SK-N-MC (cell line): Measurements from ENCODE around the gene MAGI3.

Experiments used
- DNase-seq: peaks from one replicate; pipeline ENCODE4 v3.0.0-alpha.2; 2011; ENCODE audit warnings: low read depth, low spot score
- H3K27ac ChIP-seq: fragments of 200-600 bp; sonication (generic); 2 replicates; pipeline ENCODE4 v1.5.1; 2016; ENCODE audit warnings: mixed run types
- H3K36me3 ChIP-seq: fragments of 200-600 bp; sonication (generic); 2 replicates; pipeline ENCODE4 v1.6.1; 2017; ENCODE audit warnings: antibody characterized with exemption, low read length, mixed read lengths; ENCODE audit not compliant: insufficient read depth
- H3K4me3 ChIP-seq: fragments of 200-600 bp; sonication (generic); 2 replicates; pipeline ENCODE4 v1.5.1; 2016
- H3K9ac ChIP-seq: fragments of 200-600 bp; sonication (generic); 2 replicates; pipeline ENCODE4 v1.8.0; 2017; ENCODE audit warnings: mixed run types, mixed read lengths; ENCODE audit not compliant: insufficient read length
- H3K9me3 ChIP-seq: fragments of 200-600 bp; sonication (generic); 2 replicates; pipeline ENCODE4 v1.6.1; 2017; ENCODE audit warnings: low read depth, mild to moderate bottlenecking, antibody characterized with exemption, low read length, moderate library complexity, mixed read lengths
- EZH2 ChIP-seq: fragments of 200-600 bp; sonication (generic); IDR thresholded peaks from one replicate; pipeline ENCODE4 v1.6.1; 2017; ENCODE audit warnings: antibody characterized with exemption
- FOXP2 ChIP-seq: optimal IDR thresholded peaks from 2 replicates; pipeline ENCODE3; 2011; ENCODE audit warnings: mild to moderate bottlenecking, moderate library complexity; ENCODE audit not compliant: insufficient read depth; ENCODE audit errors: extremely low read length, control extremely low read depth
- POLR2AphosphoS5 ChIP-seq: IDR thresholded peaks from 2 replicates; pipeline ENCODE4 v1.6.1; 2012; ENCODE audit warnings: mild to moderate bottlenecking, low read depth, low read length, borderline replicate concordance

The MAGI3 gene

DNA sequence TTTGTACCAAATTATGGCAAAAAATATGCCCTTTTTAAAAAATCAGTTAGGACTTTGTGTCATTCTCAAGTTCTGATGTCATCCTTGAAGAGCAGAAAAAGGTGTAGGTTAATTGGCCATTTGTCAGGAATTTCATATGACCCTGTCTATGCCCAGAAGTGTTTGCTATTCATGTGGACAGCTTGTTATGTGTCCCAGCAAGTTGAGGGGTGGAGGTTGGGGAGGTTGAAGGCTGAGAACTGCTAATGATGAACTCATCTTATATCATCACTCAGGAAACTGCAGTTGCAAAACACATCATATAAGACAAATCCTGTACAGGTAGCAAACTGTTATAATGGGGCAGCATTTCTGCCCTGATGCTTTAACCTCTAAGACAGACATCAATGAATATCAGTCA lies 262.5 kb downstream of the MAGI3 start:
- no peak for DNase-seq
- no peak overlapping the region for H3K4me3 ChIP-seq
- no peak overlapping the region for H3K9ac ChIP-seq
- H3K9me3 ChIP-seq = no peaks in the 10 kb centered on the region
- no peaks in the 10 kb centered on the region for H3K36me3 ChIP-seq
- no peak overlapping the region for H3K27ac ChIP-seq
- TF ChIP-seq POLR2AphosphoS5 = no peak
- no peak for TF ChIP-seq EZH2
- no peak for TF ChIP-seq FOXP2

DNA sequence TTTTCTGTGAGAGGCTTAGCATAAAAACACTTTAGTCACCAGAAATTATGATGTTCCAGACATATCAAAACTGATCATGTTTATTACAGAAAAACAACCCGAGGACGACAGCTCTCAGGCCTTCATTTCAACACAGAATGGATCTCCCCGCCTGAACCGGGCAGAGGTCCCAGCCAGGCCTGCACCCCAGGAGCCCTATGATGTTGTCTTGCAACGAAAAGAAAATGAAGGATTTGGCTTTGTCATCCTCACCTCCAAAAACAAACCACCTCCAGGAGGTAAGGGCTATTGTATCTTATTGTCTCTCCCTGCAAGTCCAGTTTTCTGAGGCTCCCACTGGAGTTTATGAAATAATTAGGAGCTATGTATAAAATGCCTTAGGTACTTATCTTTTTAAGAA lies 263.4 kb downstream of the MAGI3 start:
- Histone ChIP-seq H3K9me3 (no peaks in the 10 kb centered on the region), H3K9ac (no peak overlapping the region), H3K4me3 (no peak overlapping the region), H3K27ac (no peak overlapping the region), H3K36me3 (no peaks in the 10 kb centered on the region)
- no peak for DNase-seq
- TF ChIP-seq FOXP2 (no peak), EZH2 (no peak), POLR2AphosphoS5 (no peak)

DNA sequence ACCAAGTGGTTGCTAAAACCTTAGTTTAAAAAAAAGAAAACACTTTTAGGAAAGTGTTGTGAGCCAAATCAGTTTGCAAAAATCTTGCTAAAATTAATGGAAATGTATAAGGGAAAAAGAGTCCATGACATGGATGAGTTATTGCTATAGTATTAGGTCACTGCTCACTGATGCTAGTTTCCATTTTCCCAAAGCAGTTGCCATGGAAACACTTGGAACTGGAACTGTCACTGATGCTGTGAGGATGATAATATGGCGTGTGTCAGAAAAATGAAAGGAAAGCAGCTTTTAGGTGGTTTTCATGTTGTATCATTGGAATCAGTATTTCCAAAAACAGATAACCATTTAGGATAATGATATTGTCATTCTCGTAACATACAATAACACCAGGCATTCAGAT lies 264.6 kb downstream of the MAGI3 start:
- H3K4me3 ChIP-seq = no peak overlapping the region
- DNase-seq = no peak
- H3K36me3 ChIP-seq = no peaks in the 10 kb centered on the region
- no peaks in the 10 kb centered on the region for H3K9me3 ChIP-seq
- no peak overlapping the region for H3K27ac ChIP-seq
- TF ChIP-seq EZH2 = no peak
- no peak for TF ChIP-seq POLR2AphosphoS5
- no peak for TF ChIP-seq FOXP2
- H3K9ac ChIP-seq = no peak overlapping the region

DNA sequence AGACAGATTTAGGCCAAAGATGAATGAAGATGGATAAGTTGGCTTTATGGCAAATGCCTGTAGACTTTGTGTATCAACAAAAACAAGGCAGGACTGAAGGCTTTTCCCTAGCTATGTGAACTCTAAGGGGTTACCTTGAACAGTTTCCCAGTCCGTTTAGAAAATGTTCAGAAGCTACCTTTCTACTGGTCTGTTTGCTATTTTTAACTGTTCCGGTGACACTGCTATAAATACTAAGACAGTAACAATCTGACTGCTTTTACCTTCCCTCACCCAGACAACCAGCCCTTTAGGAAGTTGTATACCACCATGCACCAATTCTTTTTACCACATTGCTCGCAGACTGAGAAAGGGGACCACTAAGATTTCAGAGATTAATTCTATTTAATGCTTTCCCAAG lies 266.8 kb downstream of the MAGI3 start:
- no peak overlapping the region for H3K27ac ChIP-seq
- H3K9ac ChIP-seq = no peak overlapping the region
- DNase-seq = no peak
- TF ChIP-seq POLR2AphosphoS5 (no peak), EZH2 (no peak), FOXP2 (no peak)
- no peaks in the 10 kb centered on the region for H3K36me3 ChIP-seq
- H3K4me3 ChIP-seq = no peak overlapping the region
- no peaks in the 10 kb centered on the region for H3K9me3 ChIP-seq

DNA sequence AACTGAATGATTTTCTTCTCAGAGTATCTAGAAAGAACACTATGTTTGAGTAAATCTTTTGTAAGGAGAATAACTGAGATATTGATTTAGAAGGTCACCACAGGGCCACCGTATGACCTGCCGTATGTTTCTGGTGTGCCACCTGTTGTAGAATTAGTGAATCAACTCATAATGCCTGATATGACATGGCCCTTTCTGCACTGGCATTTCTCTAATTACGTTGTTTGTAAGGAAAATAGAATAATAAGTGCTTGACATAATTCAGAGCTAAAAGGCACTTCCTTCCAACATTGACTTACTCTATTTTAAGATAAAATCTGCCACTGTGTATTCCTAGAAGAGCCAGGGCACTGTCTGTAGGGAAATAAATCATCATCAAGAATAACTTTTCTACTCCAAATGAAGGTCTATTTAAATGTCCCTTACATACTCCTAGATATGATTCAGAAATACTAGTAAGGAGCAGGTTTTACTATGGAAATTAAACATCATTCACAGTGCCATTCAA lies 267.3 kb downstream of the MAGI3 start:
- Histone ChIP-seq H3K9ac (no peak overlapping the region), H3K27ac (no peak overlapping the region), H3K4me3 (no peak overlapping the region), H3K9me3 (no peaks in the 10 kb centered on the region), H3K36me3 (no peaks in the 10 kb centered on the region)
- TF ChIP-seq EZH2 (no peak), FOXP2 (no peak)
- no peak for DNase-seq

DNA sequence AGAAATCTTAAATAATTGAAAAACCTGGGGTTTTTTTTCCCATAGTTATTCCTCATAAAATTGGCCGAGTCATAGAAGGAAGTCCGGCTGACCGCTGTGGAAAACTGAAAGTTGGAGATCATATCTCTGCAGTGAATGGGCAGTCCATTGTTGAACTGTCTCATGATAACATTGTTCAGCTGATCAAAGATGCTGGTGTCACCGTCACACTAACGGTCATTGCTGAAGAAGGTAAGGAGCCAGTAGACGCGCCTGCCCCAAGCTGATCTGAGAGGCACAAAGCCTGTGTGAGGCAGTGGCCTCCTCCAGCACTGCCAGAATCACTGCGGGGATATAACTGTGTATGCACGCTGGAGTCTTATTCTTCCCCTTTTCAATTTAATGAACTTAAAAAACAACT lies 268.7 kb downstream of the MAGI3 start:
- DNase-seq = no peak
- Histone ChIP-seq H3K4me3 (no peak overlapping the region), H3K9ac (no peak overlapping the region), H3K36me3 (no peaks in the 10 kb centered on the region), H3K9me3 (no peaks in the 10 kb centered on the region), H3K27ac (no peak overlapping the region)
- no peak for TF ChIP-seq EZH2
- no peak for TF ChIP-seq POLR2AphosphoS5

DNA sequence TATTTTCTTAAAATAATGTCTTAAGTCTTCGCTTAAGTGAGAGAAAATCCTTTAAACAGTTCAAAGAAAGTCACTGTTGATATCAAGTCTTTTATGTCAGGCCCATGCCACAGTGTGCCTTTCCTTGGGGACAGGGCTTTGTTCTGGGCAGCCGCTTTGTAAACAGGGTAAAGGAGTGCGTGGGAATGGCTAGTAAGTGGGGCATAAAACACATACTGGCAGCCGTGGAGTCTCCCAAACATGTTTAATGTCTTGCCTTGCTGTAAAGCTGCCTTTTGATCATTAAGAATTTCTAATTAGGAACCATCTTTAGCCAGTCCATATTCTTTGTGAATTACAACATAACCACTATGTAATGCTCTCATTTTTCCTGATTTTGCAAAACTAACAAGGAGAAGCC lies 269.2 kb downstream of the MAGI3 start:
- no peak for DNase-seq
- TF ChIP-seq POLR2AphosphoS5 (no peak), FOXP2 (no peak), EZH2 (no peak)
- Histone ChIP-seq H3K9ac (no peak overlapping the region), H3K9me3 (no peaks in the 10 kb centered on the region), H3K4me3 (no peak overlapping the region), H3K36me3 (no peaks in the 10 kb centered on the region), H3K27ac (no peak overlapping the region)

DNA sequence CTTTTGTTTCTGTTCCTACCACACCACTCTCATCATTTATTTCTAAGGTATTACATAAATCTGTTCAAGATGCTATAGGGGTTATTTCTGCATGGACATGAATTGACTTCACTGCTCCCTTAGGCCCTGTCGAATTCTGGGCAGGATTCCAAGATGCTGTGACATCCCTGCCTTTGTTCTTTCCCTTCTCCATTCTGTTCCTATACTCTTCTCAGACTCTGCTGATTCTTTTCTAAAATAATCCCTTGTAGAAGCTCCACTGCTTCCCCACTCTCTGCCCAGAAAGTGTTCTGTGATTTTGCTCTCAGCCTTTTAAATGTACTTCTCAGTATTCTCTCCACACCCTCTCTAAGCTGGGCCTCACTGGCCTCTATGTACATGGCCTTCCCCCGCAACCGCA lies 269.8 kb downstream of the MAGI3 start:
- H3K9me3 ChIP-seq = no peaks in the 10 kb centered on the region
- H3K27ac ChIP-seq = no peak overlapping the region
- H3K36me3 ChIP-seq = no peaks in the 10 kb centered on the region
- H3K4me3 ChIP-seq = no peak overlapping the region
- no peak for DNase-seq
- TF ChIP-seq EZH2 = no peak
- TF ChIP-seq POLR2AphosphoS5 = no peak
- TF ChIP-seq FOXP2 = no peak
- no peak overlapping the region for H3K9ac ChIP-seq

DNA sequence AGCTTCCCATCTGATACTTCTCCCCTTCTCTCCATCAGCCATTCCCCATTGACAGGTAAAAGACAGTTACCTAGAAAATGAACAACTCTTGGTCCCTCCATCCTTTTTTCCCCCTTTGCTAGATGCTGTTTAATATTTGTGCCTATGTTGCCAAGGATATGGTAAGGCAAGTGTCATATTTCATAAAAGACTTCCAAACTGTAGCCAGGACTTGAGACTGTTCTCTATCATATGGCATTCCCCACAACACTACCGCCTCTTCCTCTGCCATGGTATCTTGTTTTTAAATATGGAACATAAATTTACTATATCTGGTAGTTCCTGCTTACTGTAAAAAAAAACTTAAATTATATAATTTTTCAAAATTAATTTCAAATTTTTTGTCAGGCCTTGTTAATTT lies 271.8 kb downstream of the MAGI3 start:
- no peak overlapping the region for H3K27ac ChIP-seq
- no peak for DNase-seq
- TF ChIP-seq POLR2AphosphoS5 (no peak), EZH2 (no peak), FOXP2 (no peak)

More for the DNA sequence above, 271.8 kb downstream of the MAGI3 start:
- Histone ChIP-seq H3K36me3 (no peaks in the 10 kb centered on the region), H3K9ac (no peak overlapping the region), H3K9me3 (no peaks in the 10 kb centered on the region), H3K4me3 (no peak overlapping the region)
